AG10803 (cell line): ENCODE data around the gene CD8A.
"Not testable (repeated sequence)": the region's sequence is repeated elsewhere in the genome, so short reads cannot be mapped to it uniquely, and the experiment has no call there.

Source experiments
- DNase-seq: peaks from one replicate; pipeline ENCODE4 v3.0.0; 2010; ENCODE audit warnings: low read depth
- H3K4me3 ChIP-seq: 2 replicates; pipeline ENCODE4 v1.5.1; 2011; ENCODE audit warnings: mild to moderate bottlenecking, low read length, control low read depth
- CTCF ChIP-seq: conservative IDR thresholded peaks from 2 replicates; pipeline ENCODE4 v1.5.1; 2011; ENCODE audit warnings: mild to moderate bottlenecking, low read length, control low read depth, inconsistent platforms

CD8A gene

GRCh38 chr2:86790676-86791572 is at the start of gene CD8A:
CD8A (minus strand) TSS chr2:86790913; CDS start chr2:86790825, 88 bp downstream.
- peak; percentile 21 for DNase-seq
- no peak within 1 kb of the TSS; the same call in 1 of the 2 replicates for H3K4me3 ChIP-seq
- TF ChIP-seq CTCF = no peak

GRCh38 chr2:86839871-86840548 is 49.3 kb upstream of the CD8A start:
- not testable (repeated sequence) for H3K4me3 ChIP-seq, DNase-seq

GRCh38 chr2:86839455-86839854 is 48.7 kb upstream of the CD8A start:
- H3K4me3 ChIP-seq, DNase-seq: not testable (repeated sequence)

GRCh38 chr2:86837714-86838113 is 47.0 kb upstream of the CD8A start:
- DNase-seq, H3K4me3 ChIP-seq: not testable (repeated sequence)

- peak overlapping the region; percentile 17; the same call in 1 of the 2 replicates for H3K4me3 ChIP-seq
- peak; percentile 86 for DNase-seq
Observed at GRCh38 chr2:86836915-86837695, 46.4 kb upstream of the CD8A start.

GRCh38 chr2:86835548-86835889 is 44.8 kb upstream of the CD8A start:
- not testable (repeated sequence) for H3K4me3 ChIP-seq, DNase-seq

- DNase-seq = no peak
- no peak overlapping the region for H3K4me3 ChIP-seq
- TF ChIP-seq CTCF = no peak
Observed at GRCh38 chr2:86833315-86833714, 42.6 kb upstream of the CD8A start.

GRCh38 chr2:86832334-86833096 is 41.8 kb upstream of the CD8A start:
- H3K4me3 ChIP-seq = no peak overlapping the region
- no peak for DNase-seq
- no peak for TF ChIP-seq CTCF

GRCh38 chr2:86831537-86831936 is 40.8 kb upstream of the CD8A start:
- TF ChIP-seq CTCF = no peak
- DNase-seq = no peak
- H3K4me3 ChIP-seq = no peak overlapping the region; the same call in 1 of the 2 replicates
